Loucy (cell line): ENCODE data around the gene MICAL2.
A peak's percentile ranks its signal among the peaks of the same experiment; 100 is the strongest.

Source experiments
- H2AFZ ChIP-seq: fragments of 200-600 bp; sonication (generic); 2 replicates; pipeline ENCODE4 v1.6.0; 2016; ENCODE audit warnings: antibody characterized with exemption, mild to moderate bottlenecking, low read length, moderate library complexity
- H3F3A ChIP-seq: fragments of 200-600 bp; 2 replicates; pipeline ENCODE4 v1.6.0; 2016; ENCODE audit warnings: antibody characterized with exemption, low read depth, mild to moderate bottlenecking
- H3K27me3 ChIP-seq: fragments of 200-600 bp; sonication (generic); 2 replicates; pipeline ENCODE4 v1.6.1; 2014; ENCODE audit warnings: low read length, mild to moderate bottlenecking; ENCODE audit not compliant: insufficient read depth, poor library complexity, severe bottlenecking
- H3K36me3 ChIP-seq: fragments of 200-600 bp; sonication (generic); 2 replicates; pipeline ENCODE4 v1.6.1; 2016; ENCODE audit warnings: low read length; ENCODE audit not compliant: insufficient read depth
- H3K4me1 ChIP-seq: fragments of 200-600 bp; sonication (generic); 2 replicates; pipeline ENCODE4 v1.5.1; 2014; ENCODE audit warnings: low read length, mild to moderate bottlenecking; ENCODE audit not compliant: insufficient read depth, poor library complexity, severe bottlenecking
- H3K4me2 ChIP-seq: fragments of 200-600 bp; sonication (generic); 2 replicates; pipeline ENCODE4 v1.6.0; 2014; ENCODE audit warnings: antibody characterized with exemption, low read length, low read depth, mild to moderate bottlenecking; ENCODE audit not compliant: poor library complexity, severe bottlenecking
- H3K4me3 ChIP-seq: fragments of 200-600 bp; sonication (generic); 2 replicates; pipeline ENCODE4 v1.5.1; 2014; ENCODE audit warnings: low read length, mild to moderate bottlenecking, mixed read lengths; ENCODE audit not compliant: poor library complexity, severe bottlenecking
- H3K79me2 ChIP-seq: fragments of 200-600 bp; sonication (generic); 2 replicates; pipeline ENCODE4 v1.6.1; 2014; ENCODE audit warnings: low read length; ENCODE audit not compliant: insufficient read depth
- H3K9ac ChIP-seq: fragments of 200-600 bp; sonication (generic); 2 replicates; pipeline ENCODE4 v1.6.0; 2014; ENCODE audit warnings: mild to moderate bottlenecking, low read depth, low read length, moderate library complexity; ENCODE audit not compliant: poor library complexity, severe bottlenecking
- H3K9me2 ChIP-seq: fragments of 200-600 bp; sonication (generic); replicated peaks from 2 replicates; pipeline ENCODE4 v1.6.1; 2016; ENCODE audit warnings: low read depth, low read length, mixed read lengths
- H3K9me3 ChIP-seq: fragments of 200-600 bp; sonication (generic); 2 replicates; pipeline ENCODE4 v1.6.1; 2014; ENCODE audit warnings: mild to moderate bottlenecking, antibody characterized with exemption, low read length, low read depth; ENCODE audit not compliant: insufficient read depth
- H4K20me1 ChIP-seq: fragments of 200-600 bp; sonication (generic); 2 replicates; pipeline ENCODE4 v1.6.0; 2014; ENCODE audit warnings: antibody characterized with exemption, low read length, mild to moderate bottlenecking; ENCODE audit not compliant: insufficient read depth, poor library complexity, severe bottlenecking
- EZH2phosphoT487 ChIP-seq: fragments of 200-600 bp; IDR thresholded peaks from 2 replicates; pipeline ENCODE4 v1.6.1; 2018; ENCODE audit warnings: antibody characterized with exemption, mild to moderate bottlenecking, moderate library complexity, borderline replicate concordance
- TF ChIP-seq, protein P1 (sequence below): fragments of 200-600 bp; sonication (generic); conservative IDR thresholded peaks from 2 replicates; pipeline ENCODE4 v1.5.1; 2014; ENCODE audit warnings: mild to moderate bottlenecking, antibody characterized with exemption, low read length

Gene MICAL2

DNA sequence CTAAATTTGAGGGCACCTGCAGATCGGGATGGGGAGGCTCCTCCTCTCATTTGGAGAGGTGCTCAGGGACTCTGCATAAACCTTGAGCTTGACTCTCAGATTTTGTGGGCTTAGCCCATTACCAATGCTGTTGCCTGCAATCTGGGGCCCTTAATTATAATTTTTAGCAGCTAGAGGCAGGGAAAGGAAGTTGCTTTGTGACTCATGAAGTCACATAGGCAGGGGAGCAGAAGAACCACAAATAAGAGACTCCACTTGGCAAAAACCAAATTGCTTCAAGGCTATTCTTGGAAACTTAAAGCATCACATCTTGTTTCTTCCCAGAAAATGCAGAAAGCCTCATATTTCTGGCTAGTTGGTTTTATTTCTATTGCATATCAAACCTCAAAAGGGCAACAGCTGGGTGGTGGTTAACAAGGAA is 46.9 kb downstream of the MICAL2 start:
- Histone ChIP-seq H3K4me3 (no peak overlapping the region), H3K4me1 (peaks cover 20% of the 10 kb centered on the region), H3K27me3 (no peaks in the 10 kb centered on the region), H4K20me1 (no peaks in the 10 kb centered on the region), H2AFZ (no peak overlapping the region), H3F3A (no peaks in the 10 kb centered on the region), H3K9ac (no peak overlapping the region), H3K9me2 (no peaks in the 10 kb centered on the region), H3K4me2 (peak overlapping the region; percentile 38), H3K79me2 (no peaks in the 10 kb centered on the region), H3K9me3 (no peaks in the 10 kb centered on the region), H3K36me3 (no peaks in the 10 kb centered on the region)
- TF ChIP-seq EZH2phosphoT487 = no peak
- TF ChIP-seq, protein P1, sequence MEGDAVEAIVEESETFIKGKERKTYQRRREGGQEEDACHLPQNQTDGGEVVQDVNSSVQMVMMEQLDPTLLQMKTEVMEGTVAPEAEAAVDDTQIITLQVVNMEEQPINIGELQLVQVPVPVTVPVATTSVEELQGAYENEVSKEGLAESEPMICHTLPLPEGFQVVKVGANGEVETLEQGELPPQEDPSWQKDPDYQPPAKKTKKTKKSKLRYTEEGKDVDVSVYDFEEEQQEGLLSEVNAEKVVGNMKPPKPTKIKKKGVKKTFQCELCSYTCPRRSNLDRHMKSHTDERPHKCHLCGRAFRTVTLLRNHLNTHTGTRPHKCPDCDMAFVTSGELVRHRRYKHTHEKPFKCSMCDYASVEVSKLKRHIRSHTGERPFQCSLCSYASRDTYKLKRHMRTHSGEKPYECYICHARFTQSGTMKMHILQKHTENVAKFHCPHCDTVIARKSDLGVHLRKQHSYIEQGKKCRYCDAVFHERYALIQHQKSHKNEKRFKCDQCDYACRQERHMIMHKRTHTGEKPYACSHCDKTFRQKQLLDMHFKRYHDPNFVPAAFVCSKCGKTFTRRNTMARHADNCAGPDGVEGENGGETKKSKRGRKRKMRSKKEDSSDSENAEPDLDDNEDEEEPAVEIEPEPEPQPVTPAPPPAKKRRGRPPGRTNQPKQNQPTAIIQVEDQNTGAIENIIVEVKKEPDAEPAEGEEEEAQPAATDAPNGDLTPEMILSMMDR = no peak

DNA sequence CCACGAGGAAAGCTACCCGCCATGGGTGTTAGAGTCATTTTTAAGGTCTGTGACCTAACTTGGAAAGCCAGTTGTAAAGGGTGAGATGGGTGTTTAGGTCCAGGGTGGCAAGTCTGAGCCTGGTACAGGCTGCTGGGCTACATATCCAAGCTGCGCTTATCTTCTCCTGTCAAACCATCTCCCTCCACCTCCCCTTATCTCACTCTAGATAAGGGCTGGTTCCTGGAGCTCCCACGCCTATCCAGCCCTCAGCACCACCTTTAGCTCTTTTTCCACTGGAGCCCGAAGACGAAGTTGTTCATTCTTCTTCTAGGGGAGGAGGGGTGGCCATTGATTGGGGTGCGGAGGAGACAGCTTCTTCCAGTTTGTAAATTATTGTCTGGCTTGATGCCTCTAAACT is 48.5 kb downstream of the MICAL2 start:
- H3K4me3 ChIP-seq = no peak overlapping the region
- H3K79me2 ChIP-seq = no peaks in the 10 kb centered on the region
- no peaks in the 10 kb centered on the region for H3F3A ChIP-seq
- no peaks in the 10 kb centered on the region for H4K20me1 ChIP-seq
- no peak overlapping the region for H3K9ac ChIP-seq
- H3K36me3 ChIP-seq = no peaks in the 10 kb centered on the region
- H3K9me2 ChIP-seq = no peaks in the 10 kb centered on the region
- H2AFZ ChIP-seq = no peak overlapping the region
- no peak overlapping the region for H3K4me2 ChIP-seq
- H3K4me1 ChIP-seq = peaks cover 30% of the 10 kb centered on the region
- no peaks in the 10 kb centered on the region for H3K27me3 ChIP-seq
- no peak for TF ChIP-seq EZH2phosphoT487
- TF ChIP-seq, protein P1 = no peak
- no peaks in the 10 kb centered on the region for H3K9me3 ChIP-seq

DNA sequence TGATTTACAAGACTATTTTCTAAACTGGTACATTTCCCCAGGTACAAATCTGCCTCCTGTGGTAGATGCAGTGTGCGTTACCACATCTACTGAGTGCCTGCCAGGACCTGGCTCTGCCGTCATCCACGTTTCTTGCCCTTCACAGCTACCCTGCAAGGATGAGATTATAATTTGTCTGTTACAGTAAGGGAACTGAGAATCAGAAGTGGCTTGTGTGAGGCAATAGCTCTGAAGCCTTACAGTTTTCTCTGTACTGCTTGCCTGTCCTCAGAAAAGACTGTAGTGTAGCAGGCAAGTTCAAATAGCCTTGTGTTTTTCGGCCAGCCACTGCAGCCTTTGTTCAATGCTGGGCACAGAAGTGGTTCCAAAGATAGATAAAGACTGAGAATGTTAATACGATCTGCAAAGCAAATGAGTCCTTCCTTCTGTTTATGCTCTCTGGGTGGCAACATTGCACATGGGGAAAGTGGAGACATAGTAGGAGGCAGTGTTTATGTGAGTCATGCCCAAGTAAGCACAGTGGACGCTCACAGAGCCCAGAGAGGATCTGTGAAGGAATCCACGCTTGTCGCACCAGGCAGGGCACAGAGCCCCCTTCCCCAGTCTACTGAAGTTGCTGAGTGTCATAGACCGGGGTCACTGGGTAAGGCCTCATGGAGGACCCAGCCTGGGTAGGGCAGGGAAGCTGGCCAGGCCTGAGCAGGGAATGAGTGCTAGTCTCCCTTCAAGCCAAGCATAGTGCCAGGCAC is 49.1 kb downstream of the MICAL2 start:
- H3K9me3 ChIP-seq = no peaks in the 10 kb centered on the region
- H3K27me3 ChIP-seq = no peaks in the 10 kb centered on the region
- no peak overlapping the region for H2AFZ ChIP-seq
- no peaks in the 10 kb centered on the region for H3K9me2 ChIP-seq
- no peaks in the 10 kb centered on the region for H4K20me1 ChIP-seq
- H3K4me3 ChIP-seq = no peak overlapping the region
- no peak overlapping the region for H3K9ac ChIP-seq
- H3F3A ChIP-seq = no peaks in the 10 kb centered on the region
- TF ChIP-seq, protein P1 = no peak
- no peak for TF ChIP-seq EZH2phosphoT487
- H3K79me2 ChIP-seq = no peaks in the 10 kb centered on the region
- peaks cover 36% of the 10 kb centered on the region for H3K4me1 ChIP-seq
- no peaks in the 10 kb centered on the region for H3K36me3 ChIP-seq
- no peak overlapping the region for H3K4me2 ChIP-seq
